DOHH2 (cell line): Measurements from ENCODE around the gene TFAP2B.

Experiments used
- EZH2phosphoT487 ChIP-seq: fragments of 200-600 bp; sonication (generic); IDR thresholded peaks from 2 replicates; pipeline ENCODE4 v1.6.1; 2017; ENCODE audit warnings: borderline replicate concordance, mild to moderate bottlenecking, antibody characterized with exemption, low read length, moderate library complexity, mixed read lengths
- TF ChIP-seq, protein P1 (sequence below): fragments of 200-600 bp; sonication (generic); IDR thresholded peaks from one replicate; pipeline ENCODE4 v1.5.1; 2014; ENCODE audit warnings: antibody characterized with exemption, mild to moderate bottlenecking, low read depth, low read length; ENCODE audit not compliant: poor library complexity, severe bottlenecking

GRCh38 chr6:50821441-50822077 is 2.9 kb downstream of the TFAP2B start:
- TF ChIP-seq, protein P1, sequence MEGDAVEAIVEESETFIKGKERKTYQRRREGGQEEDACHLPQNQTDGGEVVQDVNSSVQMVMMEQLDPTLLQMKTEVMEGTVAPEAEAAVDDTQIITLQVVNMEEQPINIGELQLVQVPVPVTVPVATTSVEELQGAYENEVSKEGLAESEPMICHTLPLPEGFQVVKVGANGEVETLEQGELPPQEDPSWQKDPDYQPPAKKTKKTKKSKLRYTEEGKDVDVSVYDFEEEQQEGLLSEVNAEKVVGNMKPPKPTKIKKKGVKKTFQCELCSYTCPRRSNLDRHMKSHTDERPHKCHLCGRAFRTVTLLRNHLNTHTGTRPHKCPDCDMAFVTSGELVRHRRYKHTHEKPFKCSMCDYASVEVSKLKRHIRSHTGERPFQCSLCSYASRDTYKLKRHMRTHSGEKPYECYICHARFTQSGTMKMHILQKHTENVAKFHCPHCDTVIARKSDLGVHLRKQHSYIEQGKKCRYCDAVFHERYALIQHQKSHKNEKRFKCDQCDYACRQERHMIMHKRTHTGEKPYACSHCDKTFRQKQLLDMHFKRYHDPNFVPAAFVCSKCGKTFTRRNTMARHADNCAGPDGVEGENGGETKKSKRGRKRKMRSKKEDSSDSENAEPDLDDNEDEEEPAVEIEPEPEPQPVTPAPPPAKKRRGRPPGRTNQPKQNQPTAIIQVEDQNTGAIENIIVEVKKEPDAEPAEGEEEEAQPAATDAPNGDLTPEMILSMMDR: no peak
- no peak for TF ChIP-seq EZH2phosphoT487
